Esophagus squamous epithelium (tissue), 4 donors: ENCODE results near the gene ZNF672.

Experiments
- CTCF ChIP-seq, 6 experiments: fragments of 450-650 bp in 4 of 6; fragments of 200-600 bp in 2 of 6; sonication (generic) in 2 of 6; IDR thresholded peaks; one replicate each; pipeline ENCODE4 v1.5.1; 2016 to 2019; ENCODE audit warnings: antibody characterized with exemption in 6 of 6, mild to moderate bottlenecking in 4 of 6, moderate library complexity in 4 of 6
- POLR2A ChIP-seq, 4 donors: fragments of 450-650 bp; IDR thresholded peaks; one replicate each; pipeline ENCODE4 v1.6.1; 2017; ENCODE audit warnings: antibody characterized with exemption in 4 of 4, mild to moderate bottlenecking in 4 of 4, moderate library complexity in 3 of 4

- TF ChIP-seq CTCF (IDR thresholded peaks at IDR 0.05) (no peak), POLR2A (IDR thresholded peaks at IDR 0.05) (no peak)
Measured at GRCh38 chr1:248860007-248860406, 22.0 kb downstream of the ZNF672 start.
